AG04449 (cell line): ENCODE measurements around the gene ASMT.
"Not testable (repeated sequence)": the region's sequence is repeated elsewhere in the genome, so short reads cannot be mapped to it uniquely, and the experiment has no call there.

Source experiments
- CTCF ChIA-PET: fragments of 350-600 bp; formaldehyde crosslinking; extraction: SDS; loops from one replicate; lab custom pipeline; 2021; ENCODE audit warnings: antibody characterized with exemption; lab: Yijun Ruan, JAX
- POLR2A ChIA-PET: fragments of 400-600, 350-600 bp; formaldehyde crosslinking; extraction: SDS; loops from one replicate; lab custom pipeline; 2020; ENCODE audit warnings: antibody characterized with exemption, inconsistent platforms; lab: Yijun Ruan, JAX
- DNase-seq: peaks from one replicate; pipeline ENCODE4 v3.0.0-alpha.2; 2010; ENCODE audit warnings: low read depth, low spot score
- H3K4me3 ChIP-seq: 2 replicates; pipeline ENCODE4 v1.5.1; 2011; ENCODE audit warnings: low read depth, mild to moderate bottlenecking, control low read depth, low read length
- CTCF ChIP-seq: IDR thresholded peaks from one replicate; pipeline ENCODE4 v1.5.1; 2011; ENCODE audit warnings: mild to moderate bottlenecking, moderate library complexity, low read length, control low read depth, inconsistent platforms; ENCODE audit not compliant: insufficient read depth; ENCODE audit errors: missing control alignments

Gene ASMT

GRCh38 chrX:1676866-1677265 lies 62.0 kb downstream of the ASMT start:
- no peak for TF ChIP-seq CTCF
- no peak overlapping the region for H3K4me3 ChIP-seq
- POLR2A ChIA-PET, result no interaction called here
- no peak for DNase-seq
- CTCF ChIA-PET, result no interaction called here

GRCh38 chrX:1679238-1679637 lies 64.4 kb downstream of the ASMT start:
- DNase-seq, result no peak
- TF ChIP-seq CTCF, result no peak
- CTCF ChIA-PET, result no interaction called here
- H3K4me3 ChIP-seq, result no peak overlapping the region
- POLR2A ChIA-PET, result no interaction called here

GRCh38 chrX:1681439-1681838 lies 66.6 kb downstream of the ASMT start:
- DNase-seq, result no peak
- POLR2A ChIA-PET, result no interaction called here
- CTCF ChIA-PET, result no interaction called here
- TF ChIP-seq CTCF, result no peak
- no peak overlapping the region for H3K4me3 ChIP-seq

- DNase-seq, POLR2A ChIA-PET, CTCF ChIA-PET, H3K4me3 ChIP-seq: not testable (repeated sequence)
Measured at GRCh38 chrX:1681856-1682255, 67.0 kb downstream of the ASMT start.

GRCh38 chrX:1682501-1682900 lies 67.6 kb downstream of the ASMT start:
- POLR2A ChIA-PET, CTCF ChIA-PET, DNase-seq, H3K4me3 ChIP-seq: not testable (repeated sequence)

- DNase-seq, CTCF ChIA-PET, H3K4me3 ChIP-seq, POLR2A ChIA-PET: not testable (repeated sequence)
Measured at GRCh38 chrX:1684883-1685282, 70.0 kb downstream of the ASMT start.

- POLR2A ChIA-PET, DNase-seq, H3K4me3 ChIP-seq, CTCF ChIA-PET: not testable (repeated sequence)
Measured at GRCh38 chrX:1685444-1685880, 70.6 kb downstream of the ASMT start.

- POLR2A ChIA-PET, result no interaction called here
- no peak for TF ChIP-seq CTCF
- no peak for DNase-seq
- CTCF ChIA-PET, result no interaction called here
- H3K4me3 ChIP-seq, result no peak overlapping the region
Measured at GRCh38 chrX:1686642-1687041, 71.8 kb downstream of the ASMT start.
